HG02852 (cell line): Measurements from ENCODE around the gene ARHGAP9.
A peak's percentile ranks its signal among the peaks of the same experiment; 100 is the strongest.

Source experiments
- ATAC-seq: cut with Tn5 transposase; IDR thresholded peaks from one replicate; pipeline ENCODE4 v1.9.1; 2021; ENCODE audit warnings: mild to moderate bottlenecking, moderate library complexity; ENCODE audit not compliant: unreplicated experiment

ARHGAP9 gene

DNA sequence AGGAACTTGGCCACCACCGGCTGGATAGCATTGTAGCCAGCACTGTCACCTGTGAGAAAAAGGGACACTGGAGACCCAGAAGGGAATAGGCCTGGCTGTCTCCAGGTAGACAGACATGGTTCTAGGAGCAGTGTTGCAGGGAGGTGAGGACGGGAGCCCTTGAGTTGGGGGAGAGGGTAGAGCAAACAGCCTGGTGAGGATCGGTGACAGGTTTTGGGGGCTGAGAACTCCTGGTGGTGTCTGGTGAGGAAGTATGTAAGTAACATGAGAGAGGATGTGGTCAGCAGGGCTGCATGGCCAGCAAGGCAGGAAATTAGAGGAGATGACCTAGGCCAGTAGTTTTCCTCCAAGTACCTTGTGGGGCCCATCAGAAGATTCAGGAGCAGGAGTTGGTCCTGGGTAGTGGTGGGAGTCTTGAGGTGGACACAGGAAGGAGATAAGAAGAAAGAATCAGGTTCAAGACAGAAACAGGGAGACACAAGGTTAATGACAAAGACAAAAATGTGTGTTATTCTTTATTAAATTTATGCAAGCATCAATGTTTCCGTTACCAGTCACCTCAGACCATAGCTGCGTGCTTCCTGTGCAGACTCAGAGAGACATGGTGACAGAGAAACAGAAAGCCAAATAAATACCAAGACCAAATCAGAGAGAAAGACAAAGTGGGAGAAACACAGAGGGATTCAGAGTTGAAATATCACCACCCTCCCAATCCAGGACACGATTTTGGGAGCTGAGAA, at the start of gene ARHGAP9:
Gene ARHGAP9 (minus strand): TSS at position 491 of the 740 bp plus-strand sequence. CDS start 460 bp downstream, at position 31.
- ATAC-seq, result peak; percentile 29

DNA sequence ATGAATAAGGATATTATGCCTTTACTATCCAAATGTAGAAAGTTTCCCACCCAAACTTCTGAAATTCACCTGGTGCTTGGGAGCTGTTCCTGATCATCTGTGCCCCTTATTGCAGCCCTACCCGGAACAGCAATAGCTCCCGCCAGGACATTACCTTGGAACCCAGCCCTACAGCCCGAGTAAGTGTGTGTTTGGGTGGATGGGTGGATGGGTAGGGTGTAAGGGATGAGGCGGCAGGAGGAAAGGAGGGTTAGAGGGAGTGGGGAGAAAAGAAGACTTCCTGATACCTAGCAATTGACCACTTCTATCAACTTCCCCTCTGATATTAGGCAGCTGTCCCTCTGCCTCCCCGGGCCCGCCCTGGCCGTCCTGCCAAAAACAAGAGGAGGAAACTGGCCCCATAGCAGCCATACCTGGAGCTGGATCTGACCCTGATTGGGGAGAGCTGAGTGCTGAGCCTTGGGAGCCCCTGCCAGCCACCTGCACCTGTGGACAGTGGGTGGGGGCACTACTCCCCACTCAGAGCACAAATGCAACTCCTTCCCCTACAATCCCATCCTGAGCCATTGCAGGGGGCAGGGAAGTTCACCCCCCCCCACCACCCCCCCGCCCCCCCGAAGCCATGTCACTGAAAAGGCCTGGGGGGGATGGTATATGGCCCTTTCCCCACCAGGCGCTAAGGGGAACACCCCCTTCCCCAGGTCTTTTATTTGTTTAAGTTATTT, 49.3 kb upstream of the ARHGAP9 start:
- ATAC-seq, result no peak

DNA sequence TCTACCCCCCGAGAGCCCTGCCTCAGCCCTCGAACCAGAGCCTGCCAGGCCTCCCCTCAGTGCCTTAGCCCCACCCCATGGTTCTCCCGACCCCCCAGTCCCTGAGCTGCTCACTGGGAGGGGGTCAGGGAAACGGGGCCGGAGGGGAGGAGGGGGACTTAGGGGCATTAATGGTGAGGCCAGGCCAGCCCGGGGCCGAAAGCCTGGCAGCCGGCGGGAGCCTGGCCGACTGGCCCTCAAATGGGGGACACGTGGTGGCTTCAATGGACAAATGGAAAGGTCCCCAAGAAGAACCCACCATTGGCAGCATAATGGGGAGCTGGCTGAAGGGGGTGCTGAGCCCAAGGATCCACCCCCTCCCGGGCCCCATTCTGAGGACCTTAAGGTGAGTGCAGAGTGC, 48.5 kb upstream of the ARHGAP9 start:
- no peak for ATAC-seq

DNA sequence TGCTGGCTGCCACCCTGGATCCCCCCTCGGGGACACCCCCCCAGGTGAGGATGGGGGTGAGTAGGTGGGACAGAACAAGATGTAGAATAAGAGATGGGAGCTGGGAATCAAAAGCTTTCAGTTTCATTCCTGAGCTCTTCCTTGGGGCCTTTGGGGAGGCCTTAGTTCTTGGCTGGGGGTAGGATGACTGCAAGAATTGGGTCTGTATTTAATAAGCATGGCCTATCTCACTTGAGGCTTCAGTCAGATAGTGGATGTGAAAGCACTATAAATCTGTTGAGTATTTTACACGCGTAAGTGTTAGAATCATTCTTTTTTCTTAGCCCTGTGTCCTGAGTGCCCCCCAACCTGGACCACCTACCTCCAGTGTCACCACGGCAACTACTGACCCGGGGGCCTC, 47.5 kb upstream of the ARHGAP9 start:
- no peak for ATAC-seq

DNA sequence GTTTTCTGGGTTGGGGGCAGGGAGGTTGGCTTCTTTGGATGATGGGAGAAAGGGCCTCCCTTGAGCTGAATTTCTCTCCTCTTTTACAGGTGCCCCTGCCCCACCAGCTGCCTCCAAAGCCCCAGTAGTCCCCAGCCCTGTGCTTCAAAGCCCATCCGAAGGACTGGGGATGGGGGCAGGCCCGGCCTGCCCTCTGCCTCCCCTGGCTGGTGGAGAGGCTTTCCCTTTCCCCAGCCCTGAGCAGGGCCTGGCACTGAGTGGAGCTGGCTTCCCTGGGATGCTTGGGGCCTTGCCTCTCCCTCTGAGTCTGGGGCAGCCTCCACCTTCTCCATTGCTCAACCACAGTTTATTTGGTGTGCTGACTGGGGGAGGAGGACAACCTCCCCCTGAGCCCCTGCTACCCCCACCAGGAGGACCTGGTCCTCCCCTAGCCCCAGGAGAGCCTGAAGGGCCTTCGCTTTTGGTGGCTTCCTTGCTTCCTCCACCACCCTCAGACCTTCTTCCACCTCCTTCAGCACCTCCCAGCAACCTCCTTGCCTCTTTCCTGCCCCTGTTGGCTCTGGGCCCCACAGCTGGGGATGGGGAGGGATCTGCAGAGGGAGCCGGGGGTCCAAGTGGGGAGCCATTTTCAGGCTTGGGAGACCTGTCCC, 46.9 kb upstream of the ARHGAP9 start:
- no peak for ATAC-seq

GRCh38 chr12:57525615-57526383, 46.1 kb upstream of the ARHGAP9 start:
- ATAC-seq, result no peak

DNA sequence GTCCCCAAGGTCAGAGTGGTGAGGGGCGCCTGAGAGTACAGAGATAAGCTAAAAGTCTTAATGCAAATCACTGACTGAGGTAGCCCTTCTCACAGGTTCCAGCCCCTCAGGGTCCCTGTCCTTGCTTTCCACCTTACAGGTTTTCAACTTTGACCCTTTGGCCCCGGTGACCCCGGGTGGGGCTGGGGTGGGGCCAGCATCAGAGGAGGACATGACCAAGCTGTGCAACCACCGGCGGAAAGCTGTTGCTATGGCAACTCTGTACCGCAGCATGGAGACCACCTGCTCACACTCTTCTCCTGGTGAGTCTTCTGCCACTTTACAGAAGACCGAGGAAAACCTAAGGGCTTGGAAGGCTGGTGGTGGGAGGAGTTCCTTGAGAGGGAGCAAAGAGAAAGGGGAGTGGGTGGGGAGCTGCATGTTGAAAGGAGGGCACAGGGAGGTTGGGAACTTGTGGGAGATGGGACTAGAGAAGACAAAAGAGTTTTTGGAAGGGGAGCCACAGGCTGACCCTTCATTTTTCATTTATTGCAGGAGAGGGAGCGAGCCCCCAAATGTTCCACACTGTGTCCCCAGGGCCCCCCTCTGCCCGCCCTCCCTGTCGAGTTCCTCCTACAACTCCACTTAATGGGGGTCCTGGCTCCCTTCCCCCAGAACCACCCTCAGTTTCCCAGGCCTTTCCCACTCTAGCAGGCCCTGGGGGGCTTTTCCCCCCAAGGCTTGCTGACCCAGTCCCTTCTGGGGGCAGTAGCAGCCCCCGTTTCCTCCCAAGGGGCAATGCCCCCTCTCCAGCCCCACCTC, 45.3 kb upstream of the ARHGAP9 start:
- ATAC-seq, result no peak

DNA sequence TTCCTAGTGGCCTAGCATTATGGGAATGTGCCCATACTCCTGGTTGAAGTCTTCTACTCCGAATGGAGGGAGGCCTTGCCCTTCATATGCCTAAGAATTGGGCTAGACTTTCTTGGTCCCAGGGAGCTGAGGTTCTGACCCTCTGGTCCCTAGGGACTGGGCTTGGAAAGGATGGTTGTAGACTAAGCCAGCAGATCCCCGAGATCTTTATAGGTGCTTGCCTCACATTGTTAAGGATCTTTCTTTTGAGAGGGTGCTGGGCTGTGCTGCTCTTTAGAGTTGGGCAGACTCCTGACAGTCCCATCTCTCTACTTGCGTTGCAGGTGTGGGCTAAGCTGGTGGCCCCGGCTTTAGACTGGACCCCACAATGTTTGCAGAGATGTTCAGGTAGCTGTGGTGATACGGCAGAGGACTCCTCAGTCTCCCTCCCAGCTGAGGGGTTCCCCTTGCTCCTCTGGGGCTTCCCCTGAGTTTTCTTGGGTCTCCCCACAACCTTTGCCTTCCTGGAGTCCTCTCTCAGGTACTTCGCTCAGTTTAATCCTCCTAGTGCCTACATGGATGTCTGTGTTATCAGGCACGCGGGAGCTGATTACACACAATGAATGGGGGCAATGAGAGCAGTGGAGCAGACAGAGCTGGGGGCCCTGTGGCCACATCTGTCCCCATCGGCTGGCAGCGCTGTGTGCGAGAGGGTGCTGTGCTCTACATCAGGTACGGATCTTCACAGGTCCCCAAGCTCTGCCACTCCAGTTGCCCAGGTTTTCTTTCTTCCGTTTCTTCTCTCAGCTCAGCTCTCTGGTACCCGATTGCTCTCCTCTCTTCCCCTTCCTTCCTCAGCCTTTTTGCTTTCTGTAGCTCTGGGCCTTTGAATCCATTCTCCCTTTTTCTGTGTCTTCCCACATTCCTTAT, 44.3 kb upstream of the ARHGAP9 start:
- no peak for ATAC-seq

DNA sequence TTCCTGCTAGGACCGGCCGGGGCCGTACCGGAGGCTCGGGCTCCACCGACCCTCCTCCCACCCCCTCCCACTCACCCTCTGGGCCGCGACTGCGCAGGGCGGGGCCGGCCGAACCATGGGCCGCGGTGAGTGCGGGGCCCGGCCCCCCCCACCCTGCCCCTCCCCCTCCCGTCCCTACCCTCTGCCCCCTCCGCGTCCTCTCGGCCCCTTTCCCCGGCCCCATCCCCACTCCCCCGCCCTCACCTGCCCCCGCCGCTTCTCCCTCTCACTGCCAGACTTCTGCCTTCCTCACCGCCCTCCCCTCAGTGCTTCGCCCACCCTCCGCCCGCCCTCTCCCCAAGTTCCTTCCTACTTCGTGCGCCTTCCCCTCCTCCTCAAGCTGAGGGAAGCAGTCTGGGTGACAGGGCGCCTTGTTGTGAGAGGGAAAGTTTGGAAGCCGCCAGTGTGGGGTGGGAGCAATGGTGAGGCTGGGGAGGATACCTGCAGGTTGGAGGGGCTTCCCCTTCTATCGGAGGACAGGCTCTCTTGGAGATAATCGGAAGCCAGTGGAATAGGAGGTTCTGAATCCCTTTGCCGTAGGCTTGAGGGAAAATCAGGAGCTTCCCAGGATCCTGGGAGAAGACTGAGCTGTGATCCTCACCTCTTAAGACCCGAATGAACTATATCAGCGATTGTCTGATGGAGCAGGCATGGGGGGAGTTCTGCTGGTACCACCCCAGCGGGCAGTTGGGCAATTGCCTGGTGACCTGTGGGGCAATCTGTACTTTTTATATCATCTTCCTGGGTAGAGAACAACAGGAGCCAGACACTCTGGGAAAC, 43.4 kb upstream of the ARHGAP9 start:
- no peak for ATAC-seq

GRCh38 chr12:57522011-57522886, 42.6 kb upstream of the ARHGAP9 start, which contains the start of gene MBD6:
Gene MBD6, plus strand, starts transcription at chr12:57522824. Its CDS starts 1,480 bp downstream, at chr12:57524304.
- ATAC-seq, result peak; percentile 31

DNA sequence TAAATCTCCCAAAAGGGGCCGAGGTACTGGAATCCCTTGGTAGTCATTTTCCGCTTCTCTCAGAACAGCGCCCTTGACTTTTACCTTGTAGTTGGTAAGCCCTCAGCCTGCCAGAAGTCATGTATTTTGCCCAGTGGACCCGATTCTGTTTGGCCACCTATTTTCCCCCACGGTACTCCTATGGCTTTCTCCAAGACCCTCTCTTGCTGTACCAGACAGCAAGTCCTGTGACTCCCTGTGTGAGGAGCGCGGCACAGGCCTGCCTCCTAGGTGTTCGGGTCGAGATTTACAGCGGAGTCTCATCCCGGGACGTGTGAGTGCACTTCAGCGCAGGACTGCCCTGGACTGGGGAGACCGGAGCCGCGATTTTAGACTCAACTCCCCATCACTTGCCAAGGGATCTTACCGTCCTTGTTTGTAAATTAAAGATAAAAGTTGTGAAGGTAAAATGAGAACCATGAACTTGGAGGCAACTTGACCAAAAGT, 41.9 kb upstream of the ARHGAP9 start:
- no peak for ATAC-seq

DNA sequence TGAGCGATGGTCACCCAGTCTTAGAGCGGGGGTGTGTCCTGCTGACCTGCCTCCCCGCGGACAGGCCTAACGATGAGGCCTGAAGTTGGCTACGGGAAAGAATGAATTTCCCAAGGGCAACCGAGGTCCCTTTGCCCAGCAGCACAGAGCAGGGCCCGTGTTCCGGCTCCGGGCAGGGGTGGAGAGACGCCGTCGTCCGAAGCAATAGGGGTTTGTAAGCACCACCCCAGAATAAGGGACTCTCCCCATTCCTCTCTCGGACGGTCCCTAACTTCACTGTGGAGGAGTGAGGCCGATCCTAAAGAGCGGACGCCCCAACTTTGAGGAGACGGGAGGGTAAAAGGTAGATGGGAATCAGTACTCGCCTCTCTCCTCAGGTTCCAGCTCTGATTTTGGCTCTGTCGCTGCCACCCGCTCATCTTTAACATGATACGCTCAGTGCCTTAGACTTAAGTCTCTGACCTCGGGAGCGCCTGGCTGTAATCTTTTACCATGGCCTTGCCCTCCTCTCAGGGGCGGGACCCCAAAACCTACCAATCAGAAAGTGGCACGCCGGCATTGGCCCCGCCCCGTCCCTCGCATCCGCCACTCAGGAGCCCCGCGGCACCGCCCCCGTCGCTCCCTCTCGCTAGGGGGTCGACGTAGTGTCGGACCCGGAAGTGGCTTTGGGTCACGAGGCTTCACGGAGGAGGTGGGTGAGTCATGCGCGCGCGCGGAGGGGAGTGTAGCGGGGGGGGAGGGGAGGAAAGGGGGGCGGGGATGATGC, 40.6 kb upstream of the ARHGAP9 start, which contains the start of gene DDIT3:
Gene DDIT3 (minus strand): TSS at position 462 of the 766 bp plus-strand sequence. CDS start 3,108 bp downstream, outside the sequence.
- ATAC-seq, result peak; percentile 64

GRCh38 chr12:57519796-57520052, 40.1 kb upstream of the ARHGAP9 start:
- peak; percentile 1 for ATAC-seq

DNA sequence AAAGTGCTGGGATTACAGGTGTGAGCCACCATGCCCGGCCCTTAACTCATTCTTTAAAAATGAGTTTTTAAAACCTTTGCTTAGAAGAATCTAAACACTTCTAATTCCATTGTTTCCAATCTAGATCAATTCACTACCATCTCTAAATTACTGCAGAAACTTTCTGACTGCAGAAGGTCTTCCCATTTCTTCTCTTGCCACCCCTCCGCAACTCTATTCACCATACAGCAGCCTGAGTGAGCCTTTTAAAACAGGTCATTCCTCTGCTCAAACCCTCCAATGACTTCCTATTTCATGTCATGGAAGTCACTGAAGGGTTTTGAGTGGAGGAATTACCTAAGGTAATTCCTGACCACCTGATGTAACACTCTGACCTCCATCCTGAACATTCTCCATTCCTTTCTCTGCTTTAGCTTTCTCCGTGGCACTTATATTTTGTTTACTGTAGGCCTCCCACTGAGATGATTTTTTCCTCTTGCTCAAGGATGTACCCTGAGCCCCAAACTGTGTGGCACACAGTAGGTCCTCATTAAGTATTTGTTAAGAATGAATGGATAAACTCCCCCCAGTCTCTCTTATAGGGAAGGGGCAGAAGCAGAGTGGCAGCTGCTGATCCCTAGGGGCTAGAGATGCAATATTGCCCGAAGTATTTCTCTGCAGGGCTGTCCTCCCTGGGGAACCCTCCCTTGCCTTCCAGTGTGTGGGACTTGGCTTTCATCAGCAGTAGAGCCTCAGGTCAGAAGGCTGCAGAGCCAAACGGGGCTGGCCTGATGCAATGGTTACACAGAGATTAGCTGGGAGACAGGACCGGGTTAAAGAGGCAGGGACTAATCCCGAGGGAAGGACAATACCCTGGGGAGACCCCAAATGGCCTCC, 39.5 kb upstream of the ARHGAP9 start:
- no peak for ATAC-seq

GRCh38 chr12:57518176-57518919, 38.7 kb upstream of the ARHGAP9 start:
- no peak for ATAC-seq
